Measurements from ENCODE around the gene TARM1. TPM values are rescaled to one million over a fixed set of nuclear protein-coding genes. Genes with fewer than 3 reads are reported as not detected.

Gene TARM1
- polyA plus RNA-seq, 1 donor from 2014 or later, result not detected

- Histone ChIP-seq H3K9me2 (ENCODE audit: insufficient read depth, low read length) (no peaks in the 10 kb centered on the region), H3F3A (ENCODE audit: insufficient read depth, low read length, poor library complexity, severe bottlenecking) (no peaks in the 10 kb centered on the region), H3K4me3 (ENCODE audit: low read length) (no peak within 1 kb of the TSS), H3K27ac (ENCODE audit: low read length) (no peak within 1 kb of the TSS), H3K79me2 (replicated peaks; ENCODE audit: insufficient read depth, low read length) (no peaks in the 10 kb centered on the region), H2AFZ (ENCODE audit: low read depth, low read length) (no peak within 1 kb of the TSS), H3K9me3 (ENCODE audit: low read length) (no peaks in the 10 kb centered on the region), H3K4me2 (ENCODE audit: low read length) (no peak within 1 kb of the TSS), H3K27me3 (ENCODE audit: insufficient read depth, low read depth, low read length) (no peaks in the 10 kb centered on the region), H3K9ac (ENCODE audit: low read length) (no peak within 1 kb of the TSS), H3K36me3 (ENCODE audit: insufficient read depth, low read length) (no peaks in the 10 kb centered on the region), H4K20me1 (ENCODE audit: insufficient read depth) (no peaks in the 10 kb centered on the region)
- no peak for TF ChIP-seq SMC3 (conservative IDR thresholded peaks at IDR 0.05; ENCODE audit: poor library complexity)
- TF ChIP-seq EZH2 (IDR thresholded peaks at IDR 0.05; ENCODE audit: borderline replicate concordance, insufficient read depth, low read length, poor library complexity, severe bottlenecking), result no peak
- no peak for TF ChIP-seq EP300 (conservative IDR thresholded peaks at IDR 0.05; ENCODE audit: poor library complexity, severe bottlenecking)
- no peak for TF ChIP-seq REST (IDR thresholded peaks at IDR 0.05; ENCODE audit: borderline replicate concordance)
- TF ChIP-seq RAD21 (conservative IDR thresholded peaks at IDR 0.05), result no peak
- no peak for TF ChIP-seq MXI1 (conservative IDR thresholded peaks at IDR 0.05; ENCODE audit: poor library complexity, severe bottlenecking)
- TF ChIP-seq POLR2AphosphoS5 (IDR thresholded peaks at IDR 0.05), result no peak
- TF ChIP-seq CTCF (IDR thresholded peaks at IDR 0.05; ENCODE audit: poor library complexity, severe bottlenecking), result no peak
- no peak for TF ChIP-seq TAF1 (IDR thresholded peaks at IDR 0.05; ENCODE audit: low read depth)
Observed at GRCh38 chr19:54063350-54064116, 17.6 kb downstream of the TARM1 start, which contains the start of gene VSTM1. TSS of gene VSTM1 (minus strand) at chr19:54063897. CDS start at chr19:54063777, 120 bp downstream.

GRCh38 chr19:54062643-54063042, 18.5 kb downstream of the TARM1 start:
- Histone ChIP-seq H3K9me2 (ENCODE audit: insufficient read depth, low read length) (no peaks in the 10 kb centered on the region), H3K4me3 (ENCODE audit: low read length) (no peak overlapping the region), H3K36me3 (ENCODE audit: insufficient read depth, low read length) (no peaks in the 10 kb centered on the region), H3K9me3 (ENCODE audit: low read length) (no peaks in the 10 kb centered on the region), H2AFZ (ENCODE audit: low read depth, low read length) (no peak overlapping the region), H3K9ac (ENCODE audit: low read length) (no peak overlapping the region), H3K27me3 (ENCODE audit: insufficient read depth, low read depth, low read length) (no peaks in the 10 kb centered on the region), H3K79me2 (replicated peaks; ENCODE audit: insufficient read depth, low read length) (no peaks in the 10 kb centered on the region), H3F3A (ENCODE audit: insufficient read depth, low read length, poor library complexity, severe bottlenecking) (no peaks in the 10 kb centered on the region), H4K20me1 (ENCODE audit: insufficient read depth) (no peaks in the 10 kb centered on the region), H3K27ac (ENCODE audit: low read length) (no peak overlapping the region), H3K4me2 (ENCODE audit: low read length) (no peak overlapping the region)
- TF ChIP-seq SMC3 (conservative IDR thresholded peaks at IDR 0.05; ENCODE audit: poor library complexity) (no peak), CTCF (IDR thresholded peaks at IDR 0.05; ENCODE audit: poor library complexity, severe bottlenecking) (no peak), RAD21 (conservative IDR thresholded peaks at IDR 0.05) (no peak), MXI1 (conservative IDR thresholded peaks at IDR 0.05; ENCODE audit: poor library complexity, severe bottlenecking) (no peak), EZH2 (IDR thresholded peaks at IDR 0.05; ENCODE audit: borderline replicate concordance, insufficient read depth, low read length, poor library complexity, severe bottlenecking) (no peak), POLR2AphosphoS5 (IDR thresholded peaks at IDR 0.05) (no peak), REST (IDR thresholded peaks at IDR 0.05; ENCODE audit: borderline replicate concordance) (no peak), EP300 (conservative IDR thresholded peaks at IDR 0.05; ENCODE audit: poor library complexity, severe bottlenecking) (no peak), TAF1 (IDR thresholded peaks at IDR 0.05; ENCODE audit: low read depth) (no peak)
